B cell (primary cell): ENCODE measurements around the gene PCNX3. TPM values are rescaled to one million over a fixed set of nuclear protein-coding genes. Genes with fewer than 3 reads are reported as not detected.

ENCODE experiments used
- ATAC-seq: fragments of 200-7000 bp; cut with Tn5 transposase; one replicate; pipeline ENCODE4 v1.10.0; 2021; ENCODE audit warnings: low read depth, mild to moderate bottlenecking, moderate number of reproducible peaks, moderate library complexity
- CTCF ChIA-PET: fragments of 350-600 bp; sonication (Branson Sonifier 250); formaldehyde crosslinking; loops from one replicate; lab custom pipeline; 2021; ENCODE audit warnings: antibody characterized with exemption, inconsistent platforms; lab: Charles Lee
- POLR2A ChIA-PET: fragments of 350-600 bp; sonication (Branson Sonifier 250); formaldehyde crosslinking; loops from one replicate; lab custom pipeline; 2021; ENCODE audit warnings: antibody characterized with exemption; lab: Charles Lee
- DNase-seq: peaks from one replicate; pipeline ENCODE4 v3.0.0; 2013
- H2AFZ ChIP-seq: 2 replicates; pipeline ENCODE4 v1.6.1; 2012; ENCODE audit warnings: mild to moderate bottlenecking, low read depth, low read length; ENCODE audit not compliant: insufficient read depth, poor library complexity, severe bottlenecking
- H3K27ac ChIP-seq, 2 donors: 1 replicate in 1 of 2; 2 replicates in 1 of 2; pipeline ENCODE4 v1.5.1; 2012 to 2013; ENCODE audit warnings: low read length in 2 of 2, mild to moderate bottlenecking in 2 of 2, moderate library complexity in 1 of 2
- H3K27me3 ChIP-seq, 4 experiments: fragments of 200-600 bp in 1 of 4; sonication (generic) in 1 of 4; replicated peaks in 1 of 4; 1 replicate in 2 of 4; 2 replicates in 2 of 4; pipeline versions ENCODE4 v1.6.1 to v1.7.0; 2013 to 2016; ENCODE audit warnings: low read length in 3 of 4, mild to moderate bottlenecking in 2 of 4, mixed read lengths in 1 of 4, moderate library complexity in 1 of 4; ENCODE audit not compliant: insufficient read depth in 4 of 4, control insufficient read depth in 3 of 4; ENCODE audit errors: control extremely low read depth in 1 of 4
- H3K36me3 ChIP-seq, 2 experiments: replicated peaks in 1 of 2; 1 replicate in 1 of 2; 2 replicates in 1 of 2; pipeline versions ENCODE4 v1.6.1 to v1.7.1; 2013; ENCODE audit warnings: low read length in 1 of 2; ENCODE audit not compliant: insufficient read depth in 2 of 2, control insufficient read depth in 1 of 2; ENCODE audit errors: control extremely low read depth in 1 of 2, extremely low read depth in 1 of 2
- H3K4me1 ChIP-seq, 2 donors: fragments of 200-600 bp in 1 of 2; sonication (generic) in 1 of 2; 1 replicate in 1 of 2; 2 replicates in 1 of 2; pipeline versions ENCODE4 v1.5.1 to v1.6.1; 2013 to 2017; ENCODE audit warnings: low read length in 2 of 2; ENCODE audit not compliant: control insufficient read depth in 2 of 2, insufficient read depth in 2 of 2
- H3K4me2 ChIP-seq: replicated peaks from 2 replicates; pipeline ENCODE3; 2012; ENCODE audit warnings: mild to moderate bottlenecking, low read depth, low read length; ENCODE audit not compliant: poor library complexity, severe bottlenecking
- H3K4me3 ChIP-seq, 5 experiments: fragments of 200-600 bp in 1 of 5; sonication (generic) in 1 of 5; 1 replicate in 3 of 5; 2 replicates in 2 of 5; pipeline versions ENCODE4 v1.5.1 to v1.7.0; 2011 to 2016; ENCODE audit warnings: low read length in 4 of 5, mild to moderate bottlenecking in 4 of 5, low read depth in 2 of 5, control low read depth in 1 of 5, moderate library complexity in 1 of 5; ENCODE audit not compliant: insufficient read depth in 1 of 5; ENCODE audit errors: control extremely low read depth in 1 of 5, extremely low read depth in 1 of 5
- H3K79me2 ChIP-seq: fragments of 200-600 bp; sonication (generic); one replicate; pipeline ENCODE4 v1.6.0; 2016; ENCODE audit warnings: low read length; ENCODE audit not compliant: control insufficient read depth, insufficient read depth
- H3K9ac ChIP-seq: fragments of 200-600 bp; sonication (generic); 2 replicates; pipeline ENCODE4 v1.6.1; 2017; ENCODE audit warnings: mild to moderate bottlenecking, low read length, moderate library complexity
- H3K9me3 ChIP-seq, 3 donors: one replicate each; pipeline versions ENCODE4 v1.6.1 to v1.7.1; 2013; ENCODE audit warnings: low read length in 2 of 3; ENCODE audit not compliant: control insufficient read depth in 2 of 3, insufficient read depth in 1 of 3; ENCODE audit errors: control extremely low read depth in 1 of 3
- H4K20me1 ChIP-seq: 2 replicates; pipeline ENCODE4 v1.6.0; 2012; ENCODE audit warnings: mild to moderate bottlenecking, low read length; ENCODE audit not compliant: insufficient read depth, control insufficient read depth, poor library complexity, severe bottlenecking
- H3K27ac Mint-ChIP-seq: one replicate; pipeline ENCODE4 v1.8.0; 2021; ENCODE audit warnings: mixed read lengths
- H3K27me3 Mint-ChIP-seq: one replicate; pipeline ENCODE4 v1.8.0; 2021; ENCODE audit warnings: mixed read lengths
- H3K4me1 Mint-ChIP-seq: one replicate; pipeline ENCODE4 v1.8.0; 2021; ENCODE audit warnings: mixed read lengths
- H3K4me3 Mint-ChIP-seq: one replicate; pipeline ENCODE4 v1.8.0; 2021; ENCODE audit warnings: mixed read lengths
- H3K9me3 Mint-ChIP-seq: one replicate; pipeline ENCODE4 v1.8.0; 2022; ENCODE audit warnings: mixed read lengths; ENCODE audit not compliant: insufficient read depth
- EZH2 ChIP-seq: IDR thresholded peaks from 2 replicates; pipeline ENCODE4 v1.6.1; 2012; ENCODE audit warnings: borderline replicate concordance, low read depth, mild to moderate bottlenecking, moderate library complexity, low read length; ENCODE audit not compliant: insufficient read depth, poor library complexity, severe bottlenecking
- WGBS: methylation state at CpG from one replicate; pipeline ENCODE4 v1.1.5; 2013; ENCODE audit warnings: missing lambda C conversion rate; ENCODE audit not compliant: insufficient coverage; 5-methylcytosine and 5-hydroxymethylcytosine counted together
- intact Hi-C: fragments of 100-400 bp; cut with micrococcal nuclease; formaldehyde crosslinking; loops from one replicate; pipeline ENCODE4 v1.10.0; 2022
- polyA plus RNA-seq: library from polyadenylated mRNA; depleted of rRNA; stranded (reverse); fragments of >200 nt; gene quantifications from 2 replicates; pipeline ENCODE4 v1.2.3, GENCODE V29; 2012
- total RNA-seq, 2 donors: library from RNA; stranded (reverse); fragments of 120-200 nt in 1 of 2; gene quantifications; 1 replicate in 1 of 2; 2 replicates in 1 of 2; pipeline versions ENCODE4 v1.2.3 to v1.2.4, GENCODE V29; 2013 to 2022
- TF ChIP-seq, protein P1 (sequence below): fragments of 200-600 bp; IDR thresholded peaks from one replicate; pipeline ENCODE4 v1.8.0; 2022; ENCODE audit warnings: antibody characterized with exemption, mild to moderate bottlenecking

The PCNX3 gene
- total and polyA plus RNA-seq, 2 donors (not counting 1 experiment from before 2014, with no cell fraction given): 61.5 to 62.8 TPM

DNA sequence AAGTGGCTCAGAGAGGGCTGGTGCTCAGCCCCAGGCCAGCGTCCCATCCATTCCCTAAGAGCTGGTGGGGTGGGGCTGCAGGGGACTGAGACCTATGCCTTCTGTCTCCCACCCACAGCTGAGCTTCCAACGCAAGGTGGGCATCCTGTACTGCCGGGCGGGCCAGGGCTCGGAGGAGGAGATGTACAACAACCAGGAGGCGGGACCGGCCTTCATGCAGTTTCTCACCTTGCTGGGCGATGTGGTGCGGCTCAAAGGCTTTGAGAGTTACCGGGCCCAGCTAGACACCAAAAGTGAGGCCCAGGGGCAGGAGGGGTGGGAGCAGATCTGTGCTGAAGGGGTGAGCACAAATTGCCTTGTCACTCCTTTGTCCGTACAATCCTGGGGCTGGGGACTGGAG, 29.3 kb downstream of the PCNX3 start:
- CTCF ChIA-PET: interaction anchor here (1.2 kb wide), 1 partner anchor 19 kb away, joined by 3 read pairs; no protein-coding TSS in a partner anchor
- H4K20me1 ChIP-seq: peaks cover 86% of the 10 kb centered on the region

DNA sequence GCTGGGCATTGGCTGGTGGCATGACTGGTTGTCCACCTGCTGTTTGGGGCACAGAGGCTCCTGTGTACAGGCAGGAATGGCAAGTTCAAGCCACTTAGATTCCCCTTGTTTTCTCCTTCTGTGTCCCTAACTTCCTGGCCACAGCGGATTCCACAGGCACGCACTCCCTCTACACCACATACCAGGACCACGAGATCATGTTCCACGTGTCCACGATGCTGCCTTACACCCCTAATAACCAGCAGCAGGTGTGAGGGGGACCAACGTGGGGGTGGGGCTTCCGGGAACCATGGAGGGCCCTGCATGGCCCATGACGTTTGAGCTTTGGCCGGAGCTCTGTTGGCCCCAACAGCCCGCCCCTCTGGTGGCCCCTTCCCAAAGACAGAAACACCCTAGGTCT, 30.1 kb downstream of the PCNX3 start:
- CTCF ChIA-PET: no interaction called here
- POLR2A ChIA-PET: interaction anchor here (0.6 kb wide), 1 partner anchor 9 kb away, joined by 3 read pairs; no protein-coding TSS in a partner anchor
- Mint-ChIP-seq H3K4me1 (peaks cover 43% of the 10 kb centered on the region), H3K27ac (peak overlapping the region; percentile 15), H3K27me3 (no peaks in the 10 kb centered on the region), H3K4me3 (no peak overlapping the region), H3K9me3 (no peaks in the 10 kb centered on the region)
- Histone ChIP-seq H3K9ac (no peak overlapping the region), H4K20me1 (peaks cover 93% of the 10 kb centered on the region), H2AFZ (no peak overlapping the region), H3K4me1 (peaks cover 24 to 46% of the 10 kb centered on the region in 2 donors), H3K4me3 (no peak overlapping the region), H3K4me2 (no peak overlapping the region), H3K79me2 (peaks cover 36% of the 10 kb centered on the region), H3K36me3 (peaks cover 0 to 83% of the 10 kb centered on the region in 2 experiments), H3K27me3 (no peaks in the 10 kb centered on the region), H3K9me3 (no peaks in the 10 kb centered on the region), H3K27ac (peak overlapping the region in 1 of 2 donors; percentile 19)
- TF ChIP-seq, protein P1, sequence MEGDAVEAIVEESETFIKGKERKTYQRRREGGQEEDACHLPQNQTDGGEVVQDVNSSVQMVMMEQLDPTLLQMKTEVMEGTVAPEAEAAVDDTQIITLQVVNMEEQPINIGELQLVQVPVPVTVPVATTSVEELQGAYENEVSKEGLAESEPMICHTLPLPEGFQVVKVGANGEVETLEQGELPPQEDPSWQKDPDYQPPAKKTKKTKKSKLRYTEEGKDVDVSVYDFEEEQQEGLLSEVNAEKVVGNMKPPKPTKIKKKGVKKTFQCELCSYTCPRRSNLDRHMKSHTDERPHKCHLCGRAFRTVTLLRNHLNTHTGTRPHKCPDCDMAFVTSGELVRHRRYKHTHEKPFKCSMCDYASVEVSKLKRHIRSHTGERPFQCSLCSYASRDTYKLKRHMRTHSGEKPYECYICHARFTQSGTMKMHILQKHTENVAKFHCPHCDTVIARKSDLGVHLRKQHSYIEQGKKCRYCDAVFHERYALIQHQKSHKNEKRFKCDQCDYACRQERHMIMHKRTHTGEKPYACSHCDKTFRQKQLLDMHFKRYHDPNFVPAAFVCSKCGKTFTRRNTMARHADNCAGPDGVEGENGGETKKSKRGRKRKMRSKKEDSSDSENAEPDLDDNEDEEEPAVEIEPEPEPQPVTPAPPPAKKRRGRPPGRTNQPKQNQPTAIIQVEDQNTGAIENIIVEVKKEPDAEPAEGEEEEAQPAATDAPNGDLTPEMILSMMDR: no peak
- no peak for TF ChIP-seq EZH2
- no peak for DNase-seq
- no peak for ATAC-seq
- intact Hi-C loops: no loop called here
- whole genome bisulfite sequencing: 100% methylated on average over 2 of the region's 10 CpGs

More for the DNA sequence above, 29.3 kb downstream of the PCNX3 start:
- peak overlapping the region in 1 of 2 donors; percentile 19 for H3K27ac ChIP-seq
- H3K4me3 ChIP-seq: no peak overlapping the region
- H2AFZ ChIP-seq: no peak overlapping the region
- peaks cover 45% of the 10 kb centered on the region for H3K79me2 ChIP-seq
- H3K4me2 ChIP-seq: no peak overlapping the region
- H3K9me3 ChIP-seq: no peaks in the 10 kb centered on the region
- TF ChIP-seq, protein P1: no peak
- TF ChIP-seq EZH2: no peak
- DNase-seq: no peak
- POLR2A ChIA-PET: interaction anchor here (0.7 to 3.0 kb wide), 3 partner anchors 8 to 29 kb away, joined by 3 to 16 read pairs (median 4); partner anchors contain the start of gene PCNX3
- no peaks in the 10 kb centered on the region for H3K27me3 ChIP-seq
- peaks cover 29 to 46% of the 10 kb centered on the region in 2 donors for H3K4me1 ChIP-seq
- peaks cover 0 to 74% of the 10 kb centered on the region in 2 experiments for H3K36me3 ChIP-seq
- Mint-ChIP-seq H3K4me1 (peaks cover 40% of the 10 kb centered on the region), H3K27me3 (no peaks in the 10 kb centered on the region), H3K4me3 (no peak overlapping the region), H3K27ac (peak overlapping the region; percentile 67), H3K9me3 (no peaks in the 10 kb centered on the region)
- intact Hi-C loops: no loop called here
- no peak overlapping the region for H3K9ac ChIP-seq
- WGBS: over 99% methylated on average over 8 of the region's 11 CpGs
- no peak for ATAC-seq
